ENCODE data around the gene CRACR2A. TPM values are rescaled to one million over a fixed set of nuclear protein-coding genes. Genes with fewer than 3 reads are reported as not detected.

Gene CRACR2A
- total RNA-seq, 4 donors from 2014 or later: 0.47 to 1.7 (median 1.1) TPM

DNA sequence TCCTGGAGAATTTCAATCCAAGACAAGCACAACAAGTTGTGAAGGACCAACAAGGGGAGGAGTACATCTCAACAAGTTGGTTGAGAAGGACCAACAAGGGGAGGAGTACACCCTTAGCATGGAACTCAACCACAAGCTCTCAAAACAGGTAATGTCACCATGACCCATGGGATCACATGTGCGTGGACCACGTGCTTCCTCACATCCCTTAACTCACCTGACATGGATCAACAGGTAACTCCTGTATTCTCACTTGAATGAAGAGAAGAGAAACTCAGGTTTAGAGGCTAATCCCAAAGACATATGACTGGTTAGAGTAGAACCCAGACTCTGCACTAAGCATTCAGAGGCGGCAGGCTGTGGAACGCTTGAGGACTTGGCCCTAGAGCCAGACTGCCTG is 6.2 kb downstream of the CRACR2A start:
- Histone ChIP-seq H3K27me3 (no peaks in the 10 kb centered on the region), H3K36me3 (no peaks in the 10 kb centered on the region), H3K27ac (no peak overlapping the region), H3K4me1 (no peaks in the 10 kb centered on the region), H3K9me3 (no peaks in the 10 kb centered on the region), H3K4me3 (no peak overlapping the region)
- DNase-seq: no peak
- intact Hi-C loops (cut with DNase I; ENCODE audit: low total_unique reads): no loop called here
- in situ Hi-C loops (cut with MboI; ENCODE audit: low sequenced_read_pairs in 4 of 4): no loop called here
- ATAC-seq: no peak
- TF ChIP-seq, protein P1, sequence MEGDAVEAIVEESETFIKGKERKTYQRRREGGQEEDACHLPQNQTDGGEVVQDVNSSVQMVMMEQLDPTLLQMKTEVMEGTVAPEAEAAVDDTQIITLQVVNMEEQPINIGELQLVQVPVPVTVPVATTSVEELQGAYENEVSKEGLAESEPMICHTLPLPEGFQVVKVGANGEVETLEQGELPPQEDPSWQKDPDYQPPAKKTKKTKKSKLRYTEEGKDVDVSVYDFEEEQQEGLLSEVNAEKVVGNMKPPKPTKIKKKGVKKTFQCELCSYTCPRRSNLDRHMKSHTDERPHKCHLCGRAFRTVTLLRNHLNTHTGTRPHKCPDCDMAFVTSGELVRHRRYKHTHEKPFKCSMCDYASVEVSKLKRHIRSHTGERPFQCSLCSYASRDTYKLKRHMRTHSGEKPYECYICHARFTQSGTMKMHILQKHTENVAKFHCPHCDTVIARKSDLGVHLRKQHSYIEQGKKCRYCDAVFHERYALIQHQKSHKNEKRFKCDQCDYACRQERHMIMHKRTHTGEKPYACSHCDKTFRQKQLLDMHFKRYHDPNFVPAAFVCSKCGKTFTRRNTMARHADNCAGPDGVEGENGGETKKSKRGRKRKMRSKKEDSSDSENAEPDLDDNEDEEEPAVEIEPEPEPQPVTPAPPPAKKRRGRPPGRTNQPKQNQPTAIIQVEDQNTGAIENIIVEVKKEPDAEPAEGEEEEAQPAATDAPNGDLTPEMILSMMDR (IDR thresholded peaks at IDR 0.05 in 4 of 5, conservative IDR thresholded peaks at IDR 0.05 in 1 of 5): no peak
- TF ChIP-seq POLR2A (IDR thresholded peaks at IDR 0.05): no peak

DNA sequence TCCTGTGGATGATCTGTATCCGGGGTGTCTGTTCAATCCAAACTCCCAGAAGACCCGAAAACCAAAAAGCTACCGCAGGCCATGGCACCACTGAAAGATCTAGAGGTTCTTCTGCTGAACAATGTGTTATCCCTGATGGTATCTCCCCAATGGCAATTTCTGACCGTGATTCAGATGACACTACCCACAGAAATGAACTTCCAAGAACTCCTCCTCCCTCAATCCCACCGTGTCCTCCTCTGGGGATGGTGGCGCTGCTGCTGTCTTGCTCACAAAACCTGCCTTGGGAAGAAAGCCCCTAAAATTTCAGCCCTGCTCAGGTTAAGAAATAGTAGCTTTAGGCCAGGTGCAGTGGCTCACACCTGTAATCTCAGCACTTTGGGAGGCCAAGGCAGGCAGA is 7.8 kb downstream of the CRACR2A start:
- Histone ChIP-seq H3K36me3 (no peaks in the 10 kb centered on the region), H3K9me3 (no peaks in the 10 kb centered on the region), H3K27me3 (no peaks in the 10 kb centered on the region), H3K4me3 (no peak overlapping the region), H3K27ac (peak overlapping the region in 2 of 4 donors; percentile 10 to 55), H3K4me1 (no peaks in the 10 kb centered on the region)
- in situ Hi-C loops (cut with MboI; ENCODE audit: low sequenced_read_pairs in 4 of 4) (no loop called here), intact Hi-C loops (cut with DNase I; ENCODE audit: low total_unique reads) (no loop called here)
- ATAC-seq (no peak), DNase-seq (no peak)
- no peak for TF ChIP-seq POLR2A (IDR thresholded peaks at IDR 0.05)
- TF ChIP-seq, protein P1 (IDR thresholded peaks at IDR 0.05 in 4 of 5, conservative IDR thresholded peaks at IDR 0.05 in 1 of 5): no peak

DNA sequence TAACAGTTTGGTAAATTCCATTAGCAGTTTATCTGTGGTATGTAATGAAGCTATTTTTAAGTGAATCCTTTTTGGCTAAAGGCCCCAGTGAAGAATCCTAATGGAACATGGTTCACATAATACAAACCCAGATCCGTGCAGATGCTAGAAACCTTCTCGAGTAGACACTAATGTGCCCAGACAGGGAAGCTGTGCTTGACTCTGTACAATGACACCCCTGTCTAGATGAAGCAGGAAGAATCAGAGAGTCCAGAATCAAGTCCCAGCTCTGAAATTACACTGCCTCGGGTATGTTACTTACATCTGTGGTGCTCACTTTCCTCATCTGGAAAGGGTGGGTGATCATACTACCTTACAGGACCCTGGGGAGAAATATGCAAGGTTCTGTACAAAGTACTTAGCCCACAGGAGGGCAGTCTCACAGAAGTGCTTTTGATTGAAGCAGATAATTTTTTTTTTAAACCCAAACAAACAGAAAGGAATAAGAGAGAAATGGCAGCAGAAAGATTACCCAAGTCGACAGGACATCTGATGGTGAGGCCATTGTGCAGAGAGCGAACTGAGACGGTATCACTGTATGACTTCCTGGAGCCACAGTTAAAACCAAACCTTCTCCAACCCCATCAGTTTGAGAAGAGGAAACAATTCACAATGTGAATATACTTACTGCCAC is 8.5 kb downstream of the CRACR2A start:
- no peaks in the 10 kb centered on the region for H3K36me3 ChIP-seq
- no peaks in the 10 kb centered on the region for H3K4me1 ChIP-seq
- DNase-seq: no peak
- H3K4me3 ChIP-seq: no peak overlapping the region
- no peaks in the 10 kb centered on the region for H3K27me3 ChIP-seq
- in situ Hi-C loops (cut with MboI; ENCODE audit: low sequenced_read_pairs in 4 of 4): no loop called here
- intact Hi-C loops (cut with DNase I; ENCODE audit: low total_unique reads): no loop called here
- H3K27ac ChIP-seq: peak overlapping the region in 2 of 4 donors; percentile 9 to 55
- no peak for ATAC-seq
- TF ChIP-seq, protein P1 (IDR thresholded peaks at IDR 0.05 in 4 of 5, conservative IDR thresholded peaks at IDR 0.05 in 1 of 5): no peak
- TF ChIP-seq POLR2A (IDR thresholded peaks at IDR 0.05): no peak
- H3K9me3 ChIP-seq: no peaks in the 10 kb centered on the region

DNA sequence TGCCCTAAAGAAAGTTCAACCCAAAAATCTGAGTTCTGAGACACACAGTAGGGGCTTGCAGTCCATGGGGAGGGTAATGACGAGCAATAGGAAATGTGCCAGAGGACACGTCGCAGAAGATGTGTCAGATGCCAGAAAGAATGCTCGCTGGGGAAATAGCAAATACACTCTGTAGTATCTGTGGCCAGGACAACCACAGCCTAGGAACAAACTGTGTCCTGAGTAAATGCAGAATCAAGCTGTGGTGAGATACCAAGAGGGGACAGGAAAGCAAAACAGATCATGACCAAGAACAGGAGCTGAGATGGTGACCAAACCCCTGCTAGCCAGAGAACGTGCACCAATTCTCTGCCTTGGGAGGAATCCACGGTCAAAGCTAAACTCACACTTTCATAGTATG is 9.1 kb downstream of the CRACR2A start:
- ATAC-seq (peak; percentile 39 to 58), DNase-seq (no peak)
- Histone ChIP-seq H3K36me3 (no peaks in the 10 kb centered on the region), H3K27me3 (no peaks in the 10 kb centered on the region), H3K9me3 (no peaks in the 10 kb centered on the region), H3K4me3 (no peak overlapping the region), H3K4me1 (no peaks in the 10 kb centered on the region), H3K27ac (peak overlapping the region in 2 of 4 donors; percentile 9 to 55)
- intact Hi-C loops (cut with DNase I; ENCODE audit: low total_unique reads): no loop called here
- in situ Hi-C loops (cut with MboI; ENCODE audit: low sequenced_read_pairs in 4 of 4): no loop called here
- TF ChIP-seq POLR2A (IDR thresholded peaks at IDR 0.05): no peak
- TF ChIP-seq, protein P1 (IDR thresholded peaks at IDR 0.05 in 4 of 5, conservative IDR thresholded peaks at IDR 0.05 in 1 of 5): no peak
